Panc1 (cell line): Measurements from ENCODE around the gene RIMS1. TPM values are rescaled to one million over a fixed set of nuclear protein-coding genes. Genes with fewer than 3 reads are reported as not detected.
A peak's percentile ranks its signal among the peaks of the same experiment; 100 is the strongest.

Experiments used
- ATAC-seq: fragments of 200-7000 bp; cut with Tn5 transposase; 2 replicates; pipeline ENCODE4 v1.9.1; 2020; ENCODE audit warnings: mild to moderate bottlenecking, moderate library complexity
- BruUV-seq: library from RNA; stranded (reverse); fragments of 400-500 nt; replicated peaks from 2 replicates; lab custom pipeline; 2021; lab: Mats Ljungman, UMichigan
- CTCF ChIA-PET: fragments of 300-600 bp; sonication (Branson Sonifier 250); formaldehyde crosslinking; loops from one replicate; lab custom pipeline; 2022; ENCODE audit warnings: antibody characterized with exemption; lab: Charles Lee
- POLR2A ChIA-PET: fragments of 300-600 bp; sonication (Branson Sonifier 250); formaldehyde crosslinking; loops from one replicate; lab custom pipeline; 2022; ENCODE audit warnings: antibody characterized with exemption; lab: Charles Lee
- DNase-seq: peaks from one replicate; pipeline ENCODE4 v3.0.0-alpha.2; 2010; ENCODE audit warnings: low read depth, low spot score
- H3K27ac ChIP-seq: 2 replicates; pipeline ENCODE4 v1.5.1; 2011; ENCODE audit warnings: mild to moderate bottlenecking, low read length, inconsistent platforms
- H3K27me3 ChIP-seq: fragments of 200-500 bp; sonication (Bioruptor generic); 2 replicates; pipeline ENCODE4 v1.6.0; 2014; ENCODE audit warnings: low read length, inconsistent platforms; ENCODE audit not compliant: control insufficient read depth, insufficient read depth
- H3K36me3 ChIP-seq: fragments of 200-500 bp; sonication (Bioruptor generic); 2 replicates; pipeline ENCODE4 v1.5.1; 2014; ENCODE audit warnings: inconsistent platforms, mild to moderate bottlenecking, low read length, moderate library complexity; ENCODE audit not compliant: control insufficient read depth, insufficient read depth
- H3K4me1 ChIP-seq: 2 replicates; pipeline ENCODE4 v1.5.1; 2011; ENCODE audit warnings: inconsistent platforms, mild to moderate bottlenecking, low read length, moderate library complexity; ENCODE audit not compliant: control insufficient read depth, insufficient read depth
- H3K4me3 ChIP-seq, 2 experiments: 2 replicates each; pipeline ENCODE4 v1.5.1; 2011 to 2012; ENCODE audit warnings: low read depth in 2 of 2, low read length in 2 of 2, mild to moderate bottlenecking in 2 of 2, inconsistent platforms in 1 of 2, moderate library complexity in 1 of 2
- H3K9me3 ChIP-seq: fragments of 200-500 bp; sonication (Bioruptor generic); 2 replicates; pipeline ENCODE4 v1.5.1; 2014; ENCODE audit warnings: low read depth, mild to moderate bottlenecking, inconsistent platforms, low read length, moderate library complexity; ENCODE audit not compliant: control insufficient read depth, insufficient read depth
- POLR2AphosphoS5 ChIP-seq: IDR thresholded peaks from 2 replicates; pipeline ENCODE4 v1.6.1; 2012; ENCODE audit warnings: mild to moderate bottlenecking, low read depth, low read length, moderate library complexity
- SIN3A ChIP-seq: IDR thresholded peaks from 2 replicates; pipeline ENCODE4 v1.6.1; 2012; ENCODE audit warnings: low read depth, mild to moderate bottlenecking, low read length, moderate library complexity, borderline replicate concordance; ENCODE audit not compliant: insufficient read depth
- TCF7L2 ChIP-seq: IDR thresholded peaks from 2 replicates; pipeline ENCODE4 v1.6.1; 2011; ENCODE audit warnings: mild to moderate bottlenecking, low read depth, low read length, inconsistent platforms
- in situ Hi-C: cut with HindIII; loops from 2 replicates; pipeline ENCODE4 v1.10.0; 2016; ENCODE audit warnings: low sequenced_read_pairs, low pct_unique_long_range_greater_than_20kb
- intact Hi-C: fragments of 100-400 bp; cut with micrococcal nuclease; formaldehyde crosslinking; loops from one replicate; pipeline ENCODE4 v1.10.0; 2022; ENCODE audit not compliant: unreplicated experiment
- total RNA-seq: library from RNA; stranded (reverse); gene quantifications from one replicate; pipeline ENCODE4 v1.2.1, GENCODE V29; 2021; ENCODE audit not compliant: unreplicated experiment
- TF ChIP-seq, protein P1 (sequence below): fragments of 450-650 bp; IDR thresholded peaks from 2 replicates; pipeline ENCODE4 v1.5.1; 2017; ENCODE audit warnings: mild to moderate bottlenecking
- TF ChIP-seq, protein P2 (sequence below), 2 experiments: IDR thresholded peaks; 2 replicates each; pipeline ENCODE4 v1.6.1; 2011 to 2012; ENCODE audit warnings: low read depth in 2 of 2, control low read depth in 1 of 2, low read length in 1 of 2, mild to moderate bottlenecking in 1 of 2, moderate library complexity in 1 of 2; ENCODE audit not compliant: insufficient read depth in 1 of 2

RIMS1 gene
- total RNA-seq, 1 experiment from 2014 or later: 0.18 TPM

GRCh38 chr6:72084992-72085569, 198.7 kb downstream of the RIMS1 start:
- no peaks in the 10 kb centered on the region for H3K9me3 ChIP-seq
- no peaks in the 10 kb centered on the region for H3K4me1 ChIP-seq
- no peak overlapping the region for H3K4me3 ChIP-seq
- H3K27ac ChIP-seq: no peak overlapping the region
- peaks cover 14% of the 10 kb centered on the region; the same call in 1 of the 2 replicates for H3K27me3 ChIP-seq
- in situ Hi-C loops (no loop called here), intact Hi-C loops (loop anchor here (1.0 to 10.0 kb wide), 3 partner anchors 463 to 700 kb away; no protein-coding TSS in a partner anchor)
- no peak for DNase-seq
- TF ChIP-seq, protein P1, sequence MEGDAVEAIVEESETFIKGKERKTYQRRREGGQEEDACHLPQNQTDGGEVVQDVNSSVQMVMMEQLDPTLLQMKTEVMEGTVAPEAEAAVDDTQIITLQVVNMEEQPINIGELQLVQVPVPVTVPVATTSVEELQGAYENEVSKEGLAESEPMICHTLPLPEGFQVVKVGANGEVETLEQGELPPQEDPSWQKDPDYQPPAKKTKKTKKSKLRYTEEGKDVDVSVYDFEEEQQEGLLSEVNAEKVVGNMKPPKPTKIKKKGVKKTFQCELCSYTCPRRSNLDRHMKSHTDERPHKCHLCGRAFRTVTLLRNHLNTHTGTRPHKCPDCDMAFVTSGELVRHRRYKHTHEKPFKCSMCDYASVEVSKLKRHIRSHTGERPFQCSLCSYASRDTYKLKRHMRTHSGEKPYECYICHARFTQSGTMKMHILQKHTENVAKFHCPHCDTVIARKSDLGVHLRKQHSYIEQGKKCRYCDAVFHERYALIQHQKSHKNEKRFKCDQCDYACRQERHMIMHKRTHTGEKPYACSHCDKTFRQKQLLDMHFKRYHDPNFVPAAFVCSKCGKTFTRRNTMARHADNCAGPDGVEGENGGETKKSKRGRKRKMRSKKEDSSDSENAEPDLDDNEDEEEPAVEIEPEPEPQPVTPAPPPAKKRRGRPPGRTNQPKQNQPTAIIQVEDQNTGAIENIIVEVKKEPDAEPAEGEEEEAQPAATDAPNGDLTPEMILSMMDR: peak; percentile 49; the same call in 1 of the 2 replicates
- TF ChIP-seq TCF7L2: no peak
- POLR2A ChIA-PET: no interaction called here
- H3K36me3 ChIP-seq: no peaks in the 10 kb centered on the region
- CTCF ChIA-PET: no interaction called here
- no peak for ATAC-seq
- no TSS peak for BruUV-seq

DNA sequence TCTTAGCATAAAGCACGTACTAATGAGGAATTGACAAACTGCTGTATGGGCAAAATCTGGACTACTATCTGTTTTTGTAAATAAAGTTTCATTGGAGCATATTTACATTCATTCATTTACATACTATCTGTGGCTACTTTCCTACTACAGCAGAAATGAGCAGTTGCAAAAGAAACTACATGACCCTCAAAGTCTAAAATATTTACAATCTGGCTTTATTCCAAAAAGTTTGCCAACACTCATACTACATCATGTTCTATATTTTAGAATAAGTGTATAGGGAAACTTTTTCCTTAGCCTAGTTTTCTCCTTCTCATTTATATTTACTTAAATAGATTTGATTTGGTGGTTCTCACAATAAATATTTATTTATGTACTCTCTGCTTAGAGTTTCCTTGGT, 208.2 kb downstream of the RIMS1 start:
- no peak for ATAC-seq

More for the DNA sequence above, 208.2 kb downstream of the RIMS1 start:
- intact Hi-C loops: no loop called here
- TF ChIP-seq, protein P2, sequence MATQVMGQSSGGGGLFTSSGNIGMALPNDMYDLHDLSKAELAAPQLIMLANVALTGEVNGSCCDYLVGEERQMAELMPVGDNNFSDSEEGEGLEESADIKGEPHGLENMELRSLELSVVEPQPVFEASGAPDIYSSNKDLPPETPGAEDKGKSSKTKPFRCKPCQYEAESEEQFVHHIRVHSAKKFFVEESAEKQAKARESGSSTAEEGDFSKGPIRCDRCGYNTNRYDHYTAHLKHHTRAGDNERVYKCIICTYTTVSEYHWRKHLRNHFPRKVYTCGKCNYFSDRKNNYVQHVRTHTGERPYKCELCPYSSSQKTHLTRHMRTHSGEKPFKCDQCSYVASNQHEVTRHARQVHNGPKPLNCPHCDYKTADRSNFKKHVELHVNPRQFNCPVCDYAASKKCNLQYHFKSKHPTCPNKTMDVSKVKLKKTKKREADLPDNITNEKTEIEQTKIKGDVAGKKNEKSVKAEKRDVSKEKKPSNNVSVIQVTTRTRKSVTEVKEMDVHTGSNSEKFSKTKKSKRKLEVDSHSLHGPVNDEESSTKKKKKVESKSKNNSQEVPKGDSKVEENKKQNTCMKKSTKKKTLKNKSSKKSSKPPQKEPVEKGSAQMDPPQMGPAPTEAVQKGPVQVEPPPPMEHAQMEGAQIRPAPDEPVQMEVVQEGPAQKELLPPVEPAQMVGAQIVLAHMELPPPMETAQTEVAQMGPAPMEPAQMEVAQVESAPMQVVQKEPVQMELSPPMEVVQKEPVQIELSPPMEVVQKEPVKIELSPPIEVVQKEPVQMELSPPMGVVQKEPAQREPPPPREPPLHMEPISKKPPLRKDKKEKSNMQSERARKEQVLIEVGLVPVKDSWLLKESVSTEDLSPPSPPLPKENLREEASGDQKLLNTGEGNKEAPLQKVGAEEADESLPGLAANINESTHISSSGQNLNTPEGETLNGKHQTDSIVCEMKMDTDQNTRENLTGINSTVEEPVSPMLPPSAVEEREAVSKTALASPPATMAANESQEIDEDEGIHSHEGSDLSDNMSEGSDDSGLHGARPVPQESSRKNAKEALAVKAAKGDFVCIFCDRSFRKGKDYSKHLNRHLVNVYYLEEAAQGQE (IDR thresholded peaks at IDR 0.05; ENCODE audit: insufficient read depth in 1 of 2, low read depth in 2 of 2, low read length in 1 of 2): no peak
- no peak for TF ChIP-seq SIN3A
- no peak for TF ChIP-seq TCF7L2
- TF ChIP-seq, protein P1: no peak
- TF ChIP-seq POLR2AphosphoS5: no peak
- no peak overlapping the region for H3K4me3 ChIP-seq
- BruUV-seq: no TSS peak
- in situ Hi-C loops: no loop called here
- H3K9me3 ChIP-seq: no peaks in the 10 kb centered on the region
- ChIA-PET CTCF (no interaction called here), POLR2A (no interaction called here)
- H3K27ac ChIP-seq: no peak overlapping the region
- H3K4me1 ChIP-seq: no peaks in the 10 kb centered on the region
- DNase-seq: no peak
- H3K36me3 ChIP-seq: no peaks in the 10 kb centered on the region
- peaks cover under 1% of the 10 kb centered on the region; the same call in 1 of the 2 replicates for H3K27me3 ChIP-seq
